ENCODE results near the gene LAMA3.
A peak's percentile ranks its signal among the peaks of the same experiment; 100 is the strongest.

Gene LAMA3

DNA sequence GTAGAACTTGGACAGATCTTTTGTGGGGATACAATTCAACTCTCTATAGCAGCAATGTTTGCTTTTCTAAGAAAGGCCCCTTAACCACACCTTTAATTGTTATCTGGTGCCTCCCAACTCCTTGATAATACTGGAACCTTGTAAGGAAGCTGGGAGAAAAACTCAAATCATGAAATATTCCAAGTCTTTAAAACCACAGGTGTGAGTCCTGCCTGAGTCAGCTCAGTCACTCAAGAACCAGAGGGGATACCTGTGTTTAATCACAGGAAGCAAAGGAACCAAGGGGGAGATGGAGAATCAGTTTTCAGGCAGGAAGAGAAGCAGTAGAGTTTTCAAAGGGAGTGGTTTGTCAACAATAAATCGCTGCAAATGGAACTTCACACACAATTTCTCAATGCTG, 159.9 kb downstream of the LAMA3 start:
- no peak for DNase-seq (ENCODE audit: low read depth in 3 of 3)

DNA sequence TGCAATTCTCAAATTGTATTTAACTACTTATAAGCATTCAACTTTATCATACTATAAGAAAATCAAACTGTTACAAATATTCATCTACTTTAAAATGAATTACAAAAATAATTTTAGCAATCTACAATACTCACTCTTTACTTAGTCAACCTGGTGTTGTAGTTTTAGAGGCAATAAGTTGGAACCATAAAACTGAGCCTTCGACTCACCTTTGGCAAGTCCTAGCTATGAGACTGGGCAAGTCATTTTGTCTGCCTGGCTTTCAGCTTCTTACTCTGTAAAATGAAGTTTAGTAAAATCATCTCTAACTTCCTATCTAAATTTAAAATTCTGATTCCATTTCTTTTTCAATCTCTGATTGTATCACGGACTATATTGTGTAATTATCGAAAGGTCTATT, 161.0 kb downstream of the LAMA3 start:
- DNase-seq (ENCODE audit: low read depth in 3 of 3) = no peak

DNA sequence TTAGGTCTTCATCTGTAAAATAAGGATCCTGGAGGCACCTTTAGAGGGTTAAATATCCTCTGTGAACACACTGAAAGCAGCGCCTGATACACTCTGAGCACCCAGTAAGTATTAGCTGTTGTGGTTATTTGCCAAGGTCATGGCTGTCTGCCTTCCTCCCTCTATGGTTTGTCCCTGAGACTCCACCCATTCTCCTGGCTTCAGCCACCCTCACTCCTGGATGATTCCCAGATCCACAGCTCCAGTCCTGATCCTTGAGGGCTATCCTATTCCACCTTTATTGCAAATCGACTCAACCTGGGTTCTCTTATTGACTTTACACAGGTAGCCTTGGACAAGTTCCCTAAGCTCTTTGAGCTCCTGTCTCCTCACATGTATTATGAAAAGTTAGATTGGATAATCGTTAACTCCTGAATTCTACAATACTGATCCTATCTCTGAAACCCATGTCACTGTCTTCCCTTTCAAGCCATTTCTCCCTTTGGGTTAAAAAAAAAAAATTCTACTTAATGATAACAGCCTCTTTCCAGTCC, 162.3 kb downstream of the LAMA3 start:
- no peak for DNase-seq (ENCODE audit: low read depth in 3 of 3)

DNA sequence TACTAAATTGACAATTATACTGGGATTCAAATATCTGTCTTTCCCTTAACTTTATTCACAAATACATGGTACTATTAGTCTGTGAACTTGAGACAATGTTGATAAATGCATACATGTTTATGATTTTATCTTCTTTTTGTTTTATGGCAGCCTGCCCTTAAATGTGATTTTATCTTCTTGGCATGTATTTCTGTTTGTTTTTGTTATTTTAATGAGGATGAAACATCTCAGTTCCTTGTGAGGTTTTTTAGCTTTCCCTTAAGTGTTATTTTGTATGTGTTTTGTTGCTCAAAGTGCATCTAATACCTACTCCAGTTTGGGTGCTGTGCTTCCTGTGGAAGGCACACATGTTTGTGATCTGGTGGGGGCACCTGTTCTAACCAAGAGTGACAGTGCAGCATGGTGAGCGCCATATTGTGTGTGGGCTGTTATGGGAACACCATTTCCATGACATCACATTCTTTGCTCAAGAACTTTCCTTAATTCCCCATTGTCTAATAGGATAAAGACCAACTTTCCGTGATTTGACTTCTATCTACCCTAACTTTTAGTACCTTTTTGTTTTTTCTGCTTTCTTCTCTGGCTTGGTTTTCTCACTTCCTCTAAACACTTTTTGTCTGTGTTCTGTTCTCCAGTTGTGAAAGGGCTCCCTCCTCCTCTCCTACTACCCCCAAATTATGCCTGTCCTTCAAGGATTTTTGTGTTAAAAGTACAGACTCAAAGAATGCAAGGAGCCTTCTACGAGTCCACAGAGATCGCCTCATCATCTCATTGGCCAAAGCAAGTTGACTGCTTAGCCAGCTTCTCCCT, 163.2 kb downstream of the LAMA3 start:
- no peak for DNase-seq (ENCODE audit: low read depth in 3 of 3)

DNA sequence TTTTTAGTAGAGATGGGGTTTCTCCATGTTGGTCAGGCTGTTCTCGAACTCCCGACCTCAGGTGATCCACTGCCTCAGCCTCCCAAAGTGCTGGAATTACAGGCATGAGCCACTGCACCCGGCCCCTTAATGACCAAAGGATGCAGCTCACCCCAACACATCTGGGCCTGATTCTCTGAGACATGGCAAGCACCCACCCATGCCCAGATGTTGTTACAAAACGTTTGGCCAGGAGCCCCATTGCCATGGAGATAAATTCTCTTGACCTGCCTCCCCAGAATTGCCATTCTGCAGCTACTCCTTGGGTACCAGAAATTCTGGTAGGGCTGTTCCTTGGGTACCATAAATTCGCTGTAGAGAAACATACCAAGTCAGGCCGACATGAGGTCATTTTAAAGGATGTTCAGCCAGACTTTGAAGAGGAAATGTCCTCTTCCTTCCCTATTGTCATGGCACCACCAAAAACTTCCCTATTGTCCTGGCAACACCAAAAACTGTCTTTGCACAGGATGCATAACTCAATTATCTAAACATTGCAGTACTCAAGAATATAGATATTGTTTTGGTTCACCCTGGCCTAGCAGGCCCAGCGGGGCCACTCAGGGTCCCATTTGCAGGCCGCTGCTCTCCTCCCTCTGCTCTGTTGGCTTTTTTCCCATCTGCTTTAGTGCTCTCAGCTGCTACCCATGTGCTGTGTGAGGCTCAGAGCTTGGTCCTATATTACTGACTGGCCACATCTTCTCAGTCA, 164.4 kb downstream of the LAMA3 start:
- DNase-seq (ENCODE audit: low read depth in 3 of 3) = no peak

DNA sequence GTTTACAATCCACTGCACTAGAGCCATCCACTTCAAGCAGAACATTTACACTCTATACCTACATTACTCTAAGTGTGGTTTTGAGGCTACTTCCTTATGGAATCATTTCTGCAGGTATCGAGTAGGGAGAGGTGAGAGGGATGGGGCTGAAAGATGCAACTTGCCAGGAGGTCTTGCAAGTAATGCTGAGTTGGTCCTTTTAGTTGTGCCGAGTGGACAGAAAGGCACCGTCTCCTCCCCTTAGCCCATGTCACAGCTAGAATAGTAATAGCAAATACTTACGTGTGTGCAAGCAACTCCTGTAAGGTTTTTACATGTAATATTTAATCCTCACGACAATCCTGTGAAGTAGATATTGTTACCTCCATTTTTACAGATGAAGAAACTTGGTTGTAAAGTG, 166.5 kb downstream of the LAMA3 start:
- no peak for DNase-seq (ENCODE audit: low read depth in 3 of 3)

DNA sequence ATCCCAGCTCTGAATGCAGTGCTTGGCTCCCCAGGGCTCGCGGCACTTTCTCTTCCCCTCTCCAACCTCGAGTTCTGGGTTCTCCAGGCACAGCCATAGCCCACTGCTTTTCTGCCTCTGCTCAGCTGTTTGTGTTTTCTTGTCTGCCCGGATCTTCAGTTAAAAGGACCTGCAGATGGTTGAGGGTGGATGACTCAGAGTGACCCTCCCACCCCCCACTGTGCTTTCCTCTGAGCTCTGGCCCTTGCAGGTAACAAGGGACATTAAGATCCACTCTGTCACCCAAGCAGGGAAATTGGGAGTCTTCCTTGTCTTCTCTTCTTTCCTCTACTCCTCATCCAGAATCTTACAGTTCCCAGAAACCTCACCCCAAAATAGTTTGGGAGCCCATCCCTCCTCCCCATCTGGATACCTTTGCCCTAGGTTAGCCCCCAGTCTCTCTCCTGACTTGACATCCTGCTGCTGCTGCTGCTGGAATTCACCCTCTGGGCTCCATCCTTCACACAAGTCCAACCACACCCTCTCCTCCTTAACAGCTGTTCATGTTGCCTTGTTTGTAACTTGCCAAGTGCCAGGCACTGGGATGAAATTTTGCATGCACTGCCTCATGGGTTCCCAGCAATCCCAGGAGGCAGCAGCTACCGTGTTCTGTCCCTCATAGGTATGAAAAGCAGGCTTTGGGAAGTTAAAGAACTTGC, 167.4 kb downstream of the LAMA3 start:
- DNase-seq (ENCODE audit: low read depth in 3 of 3) = no peak

DNA sequence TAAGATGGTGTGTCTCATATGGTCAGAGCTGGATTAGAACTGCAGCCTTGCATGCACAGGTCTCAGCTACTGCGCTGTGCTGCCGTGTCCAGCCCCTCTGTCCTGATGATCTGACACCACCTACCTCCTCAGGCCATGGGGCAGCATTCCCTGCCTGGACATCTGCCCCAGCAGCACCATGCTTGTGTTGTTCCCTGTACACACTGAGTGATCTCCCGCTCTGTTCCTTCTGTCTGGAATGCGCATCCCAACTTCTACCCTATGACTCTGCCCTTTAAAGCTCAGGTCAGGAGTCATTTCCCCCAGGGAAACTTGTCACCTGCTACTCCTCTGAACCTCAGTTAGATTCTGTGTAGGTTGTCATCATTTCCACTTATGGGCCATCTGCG, 167.9 kb downstream of the LAMA3 start:
- DNase-seq (ENCODE audit: low read depth in 3 of 3) = no peak

DNA sequence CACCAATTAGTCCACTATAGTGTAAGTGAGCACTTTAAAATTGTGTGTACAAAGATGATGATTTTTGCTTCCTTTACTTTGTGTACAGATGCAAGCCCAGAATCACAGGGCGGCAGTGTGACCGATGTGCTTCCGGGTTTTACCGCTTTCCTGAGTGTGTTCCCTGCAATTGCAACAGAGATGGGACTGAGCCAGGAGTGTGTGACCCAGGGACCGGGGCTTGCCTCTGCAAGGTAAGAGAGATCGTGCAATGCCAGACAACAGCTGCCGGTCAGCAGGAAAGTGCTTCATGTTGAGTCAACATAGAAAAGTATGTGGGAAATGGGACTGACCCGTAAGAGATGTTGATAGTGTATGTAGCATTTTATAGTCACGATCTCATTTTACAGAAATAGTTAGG, 168.5 kb downstream of the LAMA3 start:
- no peak for DNase-seq (ENCODE audit: low read depth in 3 of 3)

DNA sequence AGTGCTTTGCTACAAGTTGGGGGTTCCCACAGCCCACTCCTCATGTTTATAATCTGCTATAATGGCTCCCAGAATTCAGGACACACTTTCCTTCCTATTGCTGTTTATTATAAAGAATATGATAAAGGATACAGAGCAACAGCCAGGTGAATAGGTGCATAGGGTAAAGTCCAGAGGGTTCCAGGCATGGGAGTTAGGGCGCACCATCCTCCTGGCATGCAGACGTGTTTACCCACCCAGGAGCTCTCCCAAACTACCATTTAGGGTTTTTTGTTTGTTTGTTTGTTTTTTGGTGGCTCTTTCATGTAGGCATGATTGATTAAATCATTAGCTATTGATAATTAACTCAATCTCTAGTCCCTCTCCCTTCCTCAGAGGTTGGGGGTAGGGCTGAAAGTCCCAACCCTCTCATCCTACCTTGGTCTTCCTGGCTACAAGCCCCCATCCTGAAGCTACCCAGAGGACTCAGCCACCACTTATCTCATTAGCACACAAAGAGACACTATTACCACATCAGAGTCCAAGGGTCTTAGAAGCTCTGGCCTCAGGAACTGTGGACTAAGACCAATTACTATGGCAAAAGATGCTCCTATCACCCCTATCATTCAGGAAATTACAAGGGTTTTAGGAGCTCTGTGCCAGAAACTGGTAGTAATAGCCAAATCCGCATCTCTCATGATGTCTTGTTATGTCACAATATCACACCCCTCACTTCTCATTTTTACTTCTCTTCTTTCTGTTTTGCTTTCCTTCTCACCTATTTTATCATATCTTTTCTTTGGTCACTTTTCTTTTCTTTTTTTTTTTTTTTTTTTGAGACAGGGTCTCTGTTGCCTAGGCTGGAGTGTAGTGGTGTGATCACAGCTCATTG, 170.4 kb downstream of the LAMA3 start:
- no peak for DNase-seq (ENCODE audit: low read depth in 3 of 3)

DNA sequence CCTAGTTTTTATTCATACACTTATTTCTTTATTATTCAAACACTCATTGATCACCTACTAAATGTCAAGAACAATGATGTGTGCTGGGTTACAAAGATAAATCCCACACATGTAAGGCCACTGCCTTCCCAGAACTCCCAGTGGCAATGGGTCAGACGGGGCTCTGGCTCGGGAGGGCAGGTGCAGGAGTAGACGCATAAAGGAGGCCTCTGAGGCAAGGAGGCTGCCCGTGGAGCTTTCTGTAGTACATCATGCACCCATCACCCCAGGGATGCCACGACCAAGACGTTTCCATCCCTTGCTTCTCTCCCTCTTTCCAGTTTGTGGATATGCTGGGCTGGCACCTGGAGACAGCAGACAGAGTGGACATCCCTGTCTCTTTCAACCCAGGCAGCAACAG, 172.1 kb downstream of the LAMA3 start:
- DNase-seq (ENCODE audit: low read depth in 3 of 3) = no peak

DNA sequence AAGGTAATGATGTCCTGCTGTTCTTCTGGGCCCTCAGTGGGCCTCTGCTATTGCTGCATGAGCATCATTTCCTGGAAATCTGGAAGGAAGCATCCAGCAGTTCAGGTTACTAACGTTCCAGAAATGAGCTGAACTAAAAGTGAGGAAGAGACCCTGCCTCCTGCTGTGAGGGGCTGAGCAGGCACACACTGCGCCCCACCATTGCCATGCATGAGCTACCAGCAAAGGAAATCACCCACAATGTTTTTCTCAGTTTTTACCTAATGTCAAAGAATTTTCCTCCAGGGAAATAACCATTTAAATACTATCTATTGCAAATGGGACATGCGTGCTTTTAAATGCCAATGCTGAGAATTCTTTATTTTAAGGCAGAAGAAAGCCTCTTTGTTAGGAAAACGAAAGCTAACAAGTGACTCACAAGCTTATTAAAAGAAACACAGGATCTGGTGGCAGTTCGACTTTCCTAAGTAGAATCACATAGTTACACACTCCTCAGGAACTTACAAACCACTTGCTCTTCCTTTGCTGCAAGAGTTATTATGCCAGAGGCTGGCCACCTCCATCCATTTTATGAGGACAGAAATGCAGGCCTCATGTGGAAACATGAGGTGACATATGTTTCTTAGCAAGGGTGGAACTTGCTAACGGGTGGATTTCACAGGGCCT, 172.7 kb downstream of the LAMA3 start:
- DNase-seq (ENCODE audit: low read depth in 3 of 3) = no peak

DNA sequence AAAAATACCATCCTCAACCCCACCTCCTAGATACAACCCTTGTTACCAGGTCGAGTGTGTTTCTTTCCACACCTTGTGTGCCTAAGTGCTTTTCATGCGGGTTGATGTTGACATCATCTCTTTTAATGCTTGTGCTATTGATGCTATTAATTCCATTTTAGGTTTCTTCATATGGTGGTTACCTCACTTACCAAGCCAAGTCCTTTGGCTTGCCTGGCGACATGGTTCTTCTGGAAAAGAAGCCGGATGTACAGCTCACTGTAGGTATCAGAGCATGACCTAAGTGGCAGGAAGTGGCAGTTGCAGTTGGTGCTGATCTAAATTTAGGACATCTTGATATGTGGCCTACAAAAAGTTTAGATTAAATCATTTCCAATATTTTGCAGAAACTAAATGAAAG, 175.4 kb downstream of the LAMA3 start:
- DNase-seq (ENCODE audit: low read depth in 3 of 3) = no peak

DNA sequence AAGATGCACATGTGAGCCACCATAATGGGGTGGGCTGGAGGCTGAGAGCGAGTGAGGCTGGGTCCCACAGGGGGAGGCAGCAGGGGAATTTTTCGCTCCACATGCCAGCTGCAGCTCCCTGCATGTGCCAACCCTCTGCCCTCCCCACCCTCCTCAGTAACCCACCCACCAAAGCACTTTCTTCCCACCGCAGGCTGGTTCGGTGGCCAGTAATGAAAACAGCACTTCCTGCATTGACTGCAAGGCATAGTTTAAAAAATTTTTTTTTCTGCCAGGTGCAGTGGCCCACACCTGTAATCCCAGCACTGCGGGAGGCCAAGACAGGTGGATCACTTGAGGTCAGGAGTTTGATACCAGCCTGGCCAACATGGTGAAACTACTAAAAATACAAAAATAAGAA, 177.8 kb downstream of the LAMA3 start:
- DNase-seq (ENCODE audit: low read depth in 3 of 3) = no peak

DNA sequence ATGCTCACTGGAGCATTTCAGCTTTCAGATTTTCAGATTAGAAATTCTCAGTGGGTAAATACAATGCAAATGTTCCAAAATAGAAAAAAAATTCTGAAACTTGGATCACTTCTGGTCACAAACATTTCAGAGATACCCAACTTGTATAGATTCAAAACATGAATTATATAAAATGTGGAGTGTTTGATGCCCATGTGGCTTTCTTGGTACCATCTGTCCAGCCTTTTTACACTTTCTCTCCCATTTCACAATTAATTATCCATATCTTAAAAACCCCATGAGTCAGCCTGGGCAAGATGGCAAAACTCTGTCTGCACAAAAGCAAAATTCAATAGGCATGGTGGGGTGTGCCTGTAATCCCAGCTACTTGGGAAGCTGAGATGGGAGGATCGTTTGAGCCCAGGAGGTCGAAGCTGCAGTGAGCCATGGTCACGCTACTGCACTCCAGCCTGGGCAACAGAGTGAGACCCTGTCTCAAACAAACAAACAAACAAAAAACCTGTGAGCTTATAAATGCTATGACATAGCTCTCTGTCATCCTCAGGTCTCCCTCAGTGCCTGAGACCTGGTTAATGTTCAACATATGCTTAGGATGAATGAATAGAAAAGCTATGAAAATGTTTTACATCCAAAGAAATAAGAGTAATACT, 179.0 kb downstream of the LAMA3 start:
- no peak for DNase-seq (ENCODE audit: low read depth in 3 of 3)

DNA sequence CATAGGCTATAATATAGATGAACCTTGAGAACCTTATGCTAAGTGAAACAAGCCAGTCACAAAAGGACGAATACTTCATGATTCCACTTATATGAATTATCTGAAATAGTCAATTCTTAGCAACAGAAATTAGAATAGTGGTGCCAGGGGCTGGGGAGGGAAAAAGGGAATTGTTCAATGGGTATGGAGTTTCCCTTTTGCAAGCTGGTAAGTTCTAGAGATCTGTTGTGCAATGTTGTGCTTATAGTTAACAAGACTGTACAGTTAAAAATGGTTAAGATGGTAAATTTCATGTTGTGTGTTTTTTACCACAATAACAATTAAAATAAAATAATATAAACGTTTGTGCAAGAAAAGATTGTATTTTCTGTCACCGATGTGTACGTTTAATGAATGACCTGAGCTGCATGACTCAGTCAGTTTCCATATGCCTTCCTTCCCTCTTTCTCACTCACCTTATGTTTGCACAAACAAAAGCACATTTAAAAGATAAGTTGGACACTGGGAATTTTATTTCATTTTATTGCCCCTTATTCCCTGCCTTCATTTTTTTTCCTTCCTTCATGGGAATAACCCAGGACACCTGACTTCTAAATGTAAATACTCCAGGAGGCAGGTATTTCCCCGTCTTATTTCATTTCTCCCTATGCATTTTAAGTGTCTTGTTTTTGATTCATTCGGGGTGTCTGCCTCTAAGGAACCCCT, 181.6 kb downstream of the LAMA3 start:
- DNase-seq (ENCODE audit: low read depth in 3 of 3) = no peak

DNA sequence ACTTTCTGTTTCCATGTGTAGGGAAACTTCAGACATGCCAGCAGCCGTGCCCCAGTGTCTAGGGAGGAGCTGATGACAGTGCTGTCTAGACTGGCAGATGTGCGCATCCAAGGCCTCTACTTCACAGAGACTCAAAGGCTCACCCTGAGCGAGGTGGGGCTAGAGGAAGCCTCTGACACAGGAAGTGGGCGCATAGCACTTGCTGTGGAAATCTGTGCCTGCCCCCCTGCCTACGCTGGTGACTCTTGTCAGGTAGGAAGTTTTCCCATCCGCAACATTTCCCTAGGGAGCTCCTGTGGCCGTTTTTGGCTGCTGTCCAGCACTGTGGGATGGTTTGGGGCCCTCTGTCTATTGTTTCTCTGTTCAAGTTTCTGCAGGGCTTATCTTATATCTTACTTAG, 182.2 kb downstream of the LAMA3 start:
- peak in 2 of 3 experiments; percentile 24 to 49 for DNase-seq (ENCODE audit: low read depth in 3 of 3)

DNA sequence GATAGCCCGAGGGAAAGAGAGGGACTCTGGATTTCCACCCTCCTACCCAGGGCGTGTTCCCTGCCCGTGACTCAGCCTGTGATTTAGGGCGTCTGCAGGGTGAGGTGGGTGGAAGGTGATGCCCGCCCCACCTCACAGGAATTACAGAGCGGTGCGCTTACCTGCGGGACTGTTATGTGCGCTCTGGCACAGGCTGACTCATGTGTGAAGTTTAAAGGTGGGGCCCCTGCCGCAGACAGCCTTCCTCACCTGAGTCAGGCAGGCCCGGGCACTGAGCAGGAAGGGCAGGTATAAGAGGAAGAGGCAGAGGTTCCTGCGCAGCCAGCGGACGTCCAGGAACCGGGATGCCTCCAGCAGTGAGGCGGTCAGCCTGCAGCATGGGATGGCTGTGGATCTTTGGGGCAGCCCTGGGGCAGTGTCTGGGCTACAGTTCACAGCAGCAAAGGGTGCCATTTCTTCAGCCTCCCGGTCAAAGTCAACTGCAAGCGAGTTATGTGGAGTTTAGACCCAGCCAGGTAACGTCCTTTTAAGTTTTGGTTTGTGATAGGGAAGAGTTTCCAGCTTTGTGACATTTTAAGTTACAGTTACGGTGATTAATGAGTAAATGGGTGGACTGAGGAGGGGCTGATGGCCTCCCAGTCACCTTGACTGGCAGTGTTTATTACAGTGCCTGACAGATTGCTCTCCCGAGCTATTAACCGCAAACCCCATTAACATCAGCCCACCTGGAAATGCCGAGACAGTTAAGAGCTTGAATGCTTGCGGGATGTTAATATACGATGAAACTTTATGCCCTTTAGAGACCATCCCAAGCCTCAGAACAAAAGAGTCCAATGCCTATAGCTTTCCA, 183.7 kb downstream of the LAMA3 start:
- DNase-seq (ENCODE audit: low read depth in 3 of 3) = peak in 2 of 3 experiments; percentile 19 to 28
